Activated B cell treated with CpG ODN at 0.5 μM for 24 hours (primary cell): ENCODE data around the gene ASMTL. TPM values are rescaled to one million over a fixed set of nuclear protein-coding genes. Genes with fewer than 3 reads are reported as not detected.

Source experiments
- ATAC-seq: fragments of 200-7000 bp; cut with Tn5 transposase; one replicate; pipeline ENCODE4 v1.10.0; 2021; ENCODE audit warnings: low read depth, mild to moderate bottlenecking, moderate library complexity
- CTCF ChIA-PET: fragments of 350-600 bp; sonication (Branson Sonifier 250); formaldehyde crosslinking; loops from one replicate; lab custom pipeline; 2021; ENCODE audit warnings: antibody characterized with exemption; lab: Charles Lee
- POLR2A ChIA-PET: fragments of 350-600 bp; sonication (Branson Sonifier 250); formaldehyde crosslinking; loops from one replicate; lab custom pipeline; 2021; ENCODE audit warnings: antibody characterized with exemption; lab: Charles Lee
- DNase-seq: peaks from one replicate; pipeline ENCODE4 v3.0.0; 2022
- H3K27ac Mint-ChIP-seq: one replicate; pipeline ENCODE4 v1.8.0; 2020; ENCODE audit warnings: mixed read lengths
- H3K27me3 Mint-ChIP-seq: one replicate; pipeline ENCODE4 v1.8.0; 2021; ENCODE audit warnings: mixed read lengths
- H3K36me3 Mint-ChIP-seq: one replicate; pipeline ENCODE4 v1.8.0; 2021; ENCODE audit warnings: low read depth, mixed read lengths
- H3K4me1 Mint-ChIP-seq: one replicate; pipeline ENCODE4 v1.8.0; 2021; ENCODE audit warnings: mixed read lengths
- H3K4me3 Mint-ChIP-seq: one replicate; pipeline ENCODE4 v1.8.0; 2020; ENCODE audit warnings: mild to moderate bottlenecking, mixed read lengths
- H3K9me3 Mint-ChIP-seq: one replicate; pipeline ENCODE4 v1.8.0; 2020; ENCODE audit warnings: mixed read lengths
- intact Hi-C: fragments of 100-400 bp; cut with micrococcal nuclease; formaldehyde crosslinking; loops from one replicate; pipeline ENCODE4 v1.15.1; 2024
- total RNA-seq: library from RNA; stranded (reverse); gene quantifications from 2 replicates; pipeline ENCODE4 v1.2.3, GENCODE V29; 2022
- TF ChIP-seq, protein P1 (sequence below): fragments of 200-600 bp; IDR thresholded peaks from one replicate; pipeline ENCODE4 v1.8.0; 2022; ENCODE audit warnings: antibody characterized with exemption, mild to moderate bottlenecking

The ASMTL gene
- total RNA-seq, 1 donor from 2014 or later = 52.1 TPM

DNA sequence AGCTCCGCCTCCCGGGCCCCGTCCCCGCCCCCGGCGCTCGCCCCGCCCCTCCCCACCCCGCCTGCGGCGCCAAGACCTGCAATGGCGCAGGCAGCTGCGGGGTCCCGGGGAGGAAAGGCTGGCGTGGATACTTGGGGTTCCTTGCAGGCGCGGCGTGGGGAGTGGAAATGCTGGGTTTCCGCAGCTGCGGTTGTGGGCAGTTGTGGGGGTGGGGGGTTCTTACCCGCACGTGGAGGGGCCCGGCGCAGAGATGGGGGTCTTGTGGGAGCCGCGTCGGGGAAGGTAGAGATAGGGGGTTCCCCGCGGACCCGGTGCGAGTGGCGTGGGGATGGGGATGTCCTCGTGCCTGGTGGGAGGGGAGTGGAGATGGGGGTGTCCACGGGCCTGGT, 680 bp upstream of the ASMTL start:
- H3K9me3 Mint-ChIP-seq = peaks cover 4% of the 10 kb centered on the region
- no peaks in the 10 kb centered on the region for H3K27me3 Mint-ChIP-seq
- POLR2A ChIA-PET = no interaction called here
- TF ChIP-seq, protein P1, sequence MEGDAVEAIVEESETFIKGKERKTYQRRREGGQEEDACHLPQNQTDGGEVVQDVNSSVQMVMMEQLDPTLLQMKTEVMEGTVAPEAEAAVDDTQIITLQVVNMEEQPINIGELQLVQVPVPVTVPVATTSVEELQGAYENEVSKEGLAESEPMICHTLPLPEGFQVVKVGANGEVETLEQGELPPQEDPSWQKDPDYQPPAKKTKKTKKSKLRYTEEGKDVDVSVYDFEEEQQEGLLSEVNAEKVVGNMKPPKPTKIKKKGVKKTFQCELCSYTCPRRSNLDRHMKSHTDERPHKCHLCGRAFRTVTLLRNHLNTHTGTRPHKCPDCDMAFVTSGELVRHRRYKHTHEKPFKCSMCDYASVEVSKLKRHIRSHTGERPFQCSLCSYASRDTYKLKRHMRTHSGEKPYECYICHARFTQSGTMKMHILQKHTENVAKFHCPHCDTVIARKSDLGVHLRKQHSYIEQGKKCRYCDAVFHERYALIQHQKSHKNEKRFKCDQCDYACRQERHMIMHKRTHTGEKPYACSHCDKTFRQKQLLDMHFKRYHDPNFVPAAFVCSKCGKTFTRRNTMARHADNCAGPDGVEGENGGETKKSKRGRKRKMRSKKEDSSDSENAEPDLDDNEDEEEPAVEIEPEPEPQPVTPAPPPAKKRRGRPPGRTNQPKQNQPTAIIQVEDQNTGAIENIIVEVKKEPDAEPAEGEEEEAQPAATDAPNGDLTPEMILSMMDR = no peak
- peak; percentile 25 for ATAC-seq
- H3K4me3 Mint-ChIP-seq = peak overlapping the region; percentile 92
- peak overlapping the region; percentile 97 for H3K27ac Mint-ChIP-seq
- peaks cover 35% of the 10 kb centered on the region for H3K4me1 Mint-ChIP-seq
- DNase-seq = no peak
- CTCF ChIA-PET = no interaction called here
- peaks cover 10% of the 10 kb centered on the region for H3K36me3 Mint-ChIP-seq
- intact Hi-C loops = loop anchor here (1.0 to 5.0 kb wide), 16 partner anchors 39 to 1238 kb away; partner anchors contain the start of genes AKAP17A, CD99, DHRSX and SLC25A6

DNA sequence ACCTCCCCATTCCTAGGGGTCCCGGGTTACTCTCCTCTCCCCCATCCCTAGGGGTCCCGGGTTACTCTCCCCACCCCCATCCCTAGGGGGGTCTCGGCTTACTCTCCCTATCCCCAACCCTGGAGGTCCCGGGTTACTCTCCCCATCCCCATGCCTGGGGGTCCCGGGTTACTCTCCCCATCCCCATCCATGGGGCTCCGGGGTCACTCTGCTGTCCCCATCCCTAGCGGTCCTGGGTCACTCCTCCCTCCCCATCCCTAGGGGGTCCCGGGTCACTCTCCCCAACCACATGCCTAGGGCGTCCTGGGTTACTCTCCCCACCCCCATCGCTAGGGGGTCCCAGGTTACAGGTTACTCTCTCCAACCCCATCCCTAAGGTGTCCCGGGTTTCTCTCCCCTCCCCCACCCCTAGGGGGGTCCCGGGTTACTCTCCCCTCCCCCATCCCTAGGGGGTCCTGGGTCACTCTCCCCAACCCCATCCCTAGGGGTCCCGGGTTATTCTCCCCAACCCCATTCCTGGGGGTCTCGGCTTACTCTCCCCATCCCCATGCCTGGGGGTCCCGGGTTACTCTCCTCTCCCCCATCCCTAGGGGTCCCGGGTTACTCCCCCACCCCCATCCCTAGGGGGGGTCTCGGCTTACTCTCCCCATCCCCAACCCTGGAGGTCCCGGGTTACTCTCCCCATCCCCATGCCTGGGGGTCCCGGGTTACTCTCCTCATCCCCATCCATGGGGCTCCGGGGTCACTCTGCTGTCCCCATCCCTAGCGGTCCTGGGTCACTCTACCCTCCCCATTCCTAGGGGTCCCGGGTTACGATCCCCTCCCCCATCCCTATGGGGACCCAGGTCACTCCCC, 821 bp downstream of the ASMTL start:
- peak overlapping the region; percentile 71 for H3K27ac Mint-ChIP-seq
- intact Hi-C loops = loop anchor here (2.0 to 5.0 kb wide), 5 partner anchors 205 to 1070 kb away; partner anchors contain the start of genes DHRSX and ZBED1

DNA sequence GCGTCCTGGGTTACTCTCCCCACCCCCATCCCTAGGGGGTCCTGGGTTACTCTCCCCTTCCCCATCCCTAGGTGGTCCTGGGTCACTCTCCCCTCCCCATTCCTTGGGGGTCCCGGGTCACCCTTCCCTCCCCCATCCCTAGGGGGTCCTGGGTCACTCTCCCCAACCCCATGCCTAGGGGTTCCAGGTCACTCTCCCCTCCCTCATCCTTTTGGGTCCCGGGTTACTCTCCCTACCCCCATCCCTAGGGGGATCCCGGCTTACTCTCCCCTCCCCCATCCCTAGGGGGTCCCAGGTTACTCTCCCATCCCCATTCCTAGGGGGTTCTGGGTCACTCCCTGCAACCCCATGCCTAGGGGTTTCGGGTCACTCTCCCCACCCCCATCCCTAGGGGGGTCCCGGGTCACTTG, 1.5 kb downstream of the ASMTL start:
- POLR2A ChIA-PET = no interaction called here
- peaks cover 48% of the 10 kb centered on the region for H3K4me1 Mint-ChIP-seq
- H3K27me3 Mint-ChIP-seq = no peaks in the 10 kb centered on the region
- H3K9me3 Mint-ChIP-seq = peaks cover 4% of the 10 kb centered on the region
- no peak for ATAC-seq
- CTCF ChIA-PET = no interaction called here
- no peak overlapping the region for H3K27ac Mint-ChIP-seq
- TF ChIP-seq, protein P1 = no peak
- intact Hi-C loops = loop anchor here (5.0 kb wide), 3 partner anchors 726 to 1071 kb away; partner anchors contain the start of genes DHRSX and ZBED1
- DNase-seq = peak; percentile 13
- no peak overlapping the region for H3K4me3 Mint-ChIP-seq
- peaks cover 22% of the 10 kb centered on the region for H3K36me3 Mint-ChIP-seq

More for the DNA sequence above, 821 bp downstream of the ASMTL start:
- DNase-seq = peak; percentile 18
- ChIA-PET CTCF (no interaction called here), POLR2A (no interaction called here)
- TF ChIP-seq, protein P1 = no peak
- peak overlapping the region; percentile 85 for H3K4me3 Mint-ChIP-seq
- H3K4me1 Mint-ChIP-seq = peaks cover 46% of the 10 kb centered on the region
- peaks cover 4% of the 10 kb centered on the region for H3K9me3 Mint-ChIP-seq
- H3K36me3 Mint-ChIP-seq = peaks cover 19% of the 10 kb centered on the region
- no peaks in the 10 kb centered on the region for H3K27me3 Mint-ChIP-seq
- no peak for ATAC-seq

DNA sequence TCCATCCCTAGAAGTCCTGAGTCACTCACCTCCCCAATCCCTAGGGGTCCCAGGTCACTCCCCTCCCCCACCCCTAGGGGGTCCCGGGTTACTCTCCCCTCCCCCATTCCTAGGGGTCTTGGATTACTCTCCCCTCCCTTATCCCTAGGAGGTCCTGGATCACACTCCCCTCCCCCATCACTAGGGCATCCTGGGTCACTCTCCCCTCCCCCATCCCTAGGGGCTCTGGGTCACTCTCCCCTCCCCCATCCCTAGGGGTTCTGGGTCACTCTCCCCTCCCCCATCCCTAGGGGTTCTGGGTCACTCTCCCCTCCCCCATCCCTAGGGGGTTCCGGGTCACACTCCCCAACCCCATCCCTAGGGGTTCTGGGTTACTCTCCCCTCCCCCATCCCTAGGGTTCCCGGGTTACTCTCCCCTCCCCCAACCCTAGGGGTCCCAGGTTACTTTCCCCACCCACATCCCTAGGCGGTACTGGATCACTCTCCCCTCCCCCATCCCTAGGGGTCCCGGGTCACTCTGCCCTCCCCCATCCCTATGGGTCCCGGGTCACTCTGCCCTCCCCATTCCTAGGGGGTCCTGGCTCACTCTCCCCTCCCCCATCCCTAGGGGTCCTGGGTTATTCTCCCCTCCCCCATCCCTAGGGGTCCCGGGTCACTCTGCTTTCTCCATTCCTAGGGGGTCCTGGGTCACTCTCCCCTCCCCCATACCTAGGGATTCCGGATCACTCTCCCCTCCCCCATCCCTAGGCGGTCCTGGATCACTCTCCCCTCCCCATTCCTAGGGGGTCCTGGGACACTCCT, 2.1 kb downstream of the ASMTL start:
- no peaks in the 10 kb centered on the region for H3K27me3 Mint-ChIP-seq

More for the DNA sequence above, 2.1 kb downstream of the ASMTL start:
- ChIA-PET CTCF (no interaction called here), POLR2A (no interaction called here)
- H3K27ac Mint-ChIP-seq = no peak overlapping the region
- no peak for DNase-seq
- ATAC-seq = no peak
- intact Hi-C loops = loop anchor here (5.0 kb wide), 3 partner anchors 727 to 1072 kb away; partner anchors contain the start of genes DHRSX and ZBED1
- no peak overlapping the region for H3K4me3 Mint-ChIP-seq
- peaks cover 43% of the 10 kb centered on the region for H3K4me1 Mint-ChIP-seq
- H3K9me3 Mint-ChIP-seq = peaks cover 4% of the 10 kb centered on the region
- TF ChIP-seq, protein P1 = no peak
- H3K36me3 Mint-ChIP-seq = peaks cover 25% of the 10 kb centered on the region
